K562 treated with DMSO at 1 percent for 48 hours (cell line): ENCODE results near the gene CHST8. TPM values are rescaled to one million over a fixed set of nuclear protein-coding genes. Genes with fewer than 3 reads are reported as not detected.

Experiments used
- total RNA-seq: library from RNA; unstranded; fragments of 300-600 nt; gene quantifications from 2 replicates; pipeline ENCODE4 v1.2.3, GENCODE V29; 2022; ENCODE audit warnings: low replicate concordance; ENCODE audit errors: extremely low read depth

The CHST8 gene, protein sequence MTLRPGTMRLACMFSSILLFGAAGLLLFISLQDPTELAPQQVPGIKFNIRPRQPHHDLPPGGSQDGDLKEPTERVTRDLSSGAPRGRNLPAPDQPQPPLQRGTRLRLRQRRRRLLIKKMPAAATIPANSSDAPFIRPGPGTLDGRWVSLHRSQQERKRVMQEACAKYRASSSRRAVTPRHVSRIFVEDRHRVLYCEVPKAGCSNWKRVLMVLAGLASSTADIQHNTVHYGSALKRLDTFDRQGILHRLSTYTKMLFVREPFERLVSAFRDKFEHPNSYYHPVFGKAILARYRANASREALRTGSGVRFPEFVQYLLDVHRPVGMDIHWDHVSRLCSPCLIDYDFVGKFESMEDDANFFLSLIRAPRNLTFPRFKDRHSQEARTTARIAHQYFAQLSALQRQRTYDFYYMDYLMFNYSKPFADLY
- total RNA-seq, result not detected in 2 replicates

DNA sequence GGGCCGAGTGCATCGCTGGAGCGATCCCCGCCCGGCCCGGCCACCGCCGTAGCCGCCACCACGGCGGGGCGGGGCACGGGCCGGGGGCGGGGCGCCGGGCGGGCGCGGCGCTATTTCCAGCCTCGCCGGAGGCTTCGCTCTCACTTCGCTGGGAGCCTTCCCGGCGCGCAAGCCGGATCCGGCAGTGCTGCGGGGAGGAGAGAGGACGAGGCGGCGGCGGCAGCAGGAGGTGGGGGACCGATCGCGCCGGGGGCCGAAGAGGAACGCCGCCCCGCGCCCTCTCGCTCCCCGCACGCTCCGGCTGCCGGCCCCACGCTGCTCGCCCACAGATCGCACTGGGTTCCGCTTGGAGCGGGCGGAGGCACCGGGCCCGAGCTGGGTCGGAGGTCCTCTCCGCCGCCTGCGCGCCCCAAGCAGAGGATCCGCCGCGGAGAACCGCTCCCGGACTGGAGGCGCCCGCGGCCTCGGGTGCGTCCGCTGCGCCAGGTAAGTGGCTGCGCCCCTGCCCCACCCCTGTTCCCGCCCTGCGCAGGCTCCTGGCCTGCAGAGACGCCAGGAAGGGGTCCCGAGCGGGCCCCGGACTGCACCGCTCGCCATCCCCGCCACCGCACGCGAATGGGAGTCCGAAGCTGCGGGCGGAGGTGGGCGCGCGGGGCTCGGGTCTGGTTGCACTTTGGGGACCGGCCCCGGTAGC is at the start of gene CHST8:
Gene CHST8 (plus strand): TSS at position 143 of the 694 bp plus-strand sequence. CDS start 67,309 bp downstream, outside the sequence.

DNA sequence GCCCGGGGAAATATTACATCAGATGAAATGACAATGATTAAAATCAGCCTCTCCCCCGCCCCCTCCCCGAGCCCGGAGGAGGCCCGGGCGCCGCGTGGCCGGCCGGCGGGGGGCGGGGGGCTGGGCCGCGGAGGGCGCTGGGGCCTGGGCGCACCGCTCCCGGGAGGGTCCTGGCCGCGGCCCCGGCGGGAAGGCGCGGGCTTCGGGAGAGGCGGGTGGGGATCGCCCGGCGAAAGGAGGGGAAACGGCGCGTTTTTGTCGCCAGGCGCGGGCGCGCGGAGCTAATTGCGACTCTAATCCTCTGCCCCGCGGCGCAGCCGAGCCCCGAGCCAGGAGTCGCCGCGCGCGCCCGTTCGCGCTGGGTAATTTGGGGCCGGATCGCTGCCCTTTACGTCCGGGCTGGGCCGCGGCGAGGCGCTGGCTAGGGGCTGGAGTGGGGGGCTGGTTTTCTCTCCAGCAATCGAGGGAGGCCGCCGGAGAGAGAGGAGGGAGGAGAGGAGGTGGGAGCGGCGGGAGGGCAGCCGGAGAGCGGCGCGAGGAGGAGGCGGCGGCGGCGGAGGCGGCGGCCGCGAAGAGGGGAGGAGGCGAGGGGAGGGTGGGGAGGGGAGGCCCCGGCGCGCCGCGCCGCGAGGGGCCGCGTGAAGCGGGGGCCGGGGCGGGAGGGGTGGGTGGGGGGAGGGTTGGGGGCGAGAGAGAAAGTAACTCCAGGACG is 174.6 kb downstream of the CHST8 start, which contains the start of gene KCTD15:
Gene KCTD15 (plus strand): TSS at position 707 of the 712 bp plus-strand sequence. CDS start 3,585 bp downstream, outside the sequence.

Other genes starting within 250 kb of the CHST8 start
- gene CEBPG, start 248.2 kb upstream of the CHST8 start, total RNA-seq, result not detected in 2 replicates
- not detected in 2 replicates for gene PEPD, start 100.2 kb upstream of the CHST8 start, total RNA-seq
- gene KCTD15, start 174.9 kb downstream of the CHST8 start, total RNA-seq, result not detected in 2 replicates